DMS 273 treated with DMSO at 0.1 percent for 48 hours (cell line): Measurements from ENCODE around the gene SHC2.
"Not testable (repeated sequence)": the region's sequence is repeated elsewhere in the genome, so short reads cannot be mapped to it uniquely, and the experiment has no call there.

Experiments used
- DNase-seq: peaks from one replicate; lab custom pipeline; 2025; lab: John Stamatoyannopoulos, UW

Gene SHC2

DNA sequence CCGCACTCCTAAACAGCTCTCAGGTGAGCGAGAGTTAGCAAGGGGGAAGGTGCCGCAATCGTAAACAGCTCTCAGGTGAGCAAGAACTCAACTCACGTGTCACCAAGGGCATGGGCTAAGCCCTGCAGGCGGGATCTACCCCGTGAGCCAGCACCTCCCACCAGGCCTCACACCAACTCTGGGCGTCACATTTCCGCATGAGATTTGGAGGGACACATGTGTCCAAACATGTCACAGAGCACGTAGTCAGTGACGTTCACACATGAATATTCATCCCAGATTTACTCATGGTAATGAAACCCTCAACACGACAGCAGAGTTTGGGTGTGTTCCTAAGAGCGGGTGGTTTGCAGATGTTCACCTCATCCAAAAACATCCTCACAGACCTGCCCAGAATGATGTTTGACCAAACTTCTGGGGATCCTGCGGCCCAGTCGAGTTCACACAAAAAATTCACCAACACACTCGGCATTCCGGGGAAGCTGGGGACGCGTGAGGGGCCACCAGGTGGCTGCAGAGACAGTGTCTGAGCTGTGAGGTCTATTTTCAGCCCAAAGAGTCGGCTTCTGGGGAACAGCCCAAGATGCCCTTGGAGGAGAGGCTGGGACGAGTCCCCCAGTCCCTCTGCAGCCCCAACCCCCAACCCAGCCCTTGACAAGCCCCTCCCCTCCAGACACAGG lies 71.4 kb downstream of the SHC2 start:
- no peak for DNase-seq

DNA sequence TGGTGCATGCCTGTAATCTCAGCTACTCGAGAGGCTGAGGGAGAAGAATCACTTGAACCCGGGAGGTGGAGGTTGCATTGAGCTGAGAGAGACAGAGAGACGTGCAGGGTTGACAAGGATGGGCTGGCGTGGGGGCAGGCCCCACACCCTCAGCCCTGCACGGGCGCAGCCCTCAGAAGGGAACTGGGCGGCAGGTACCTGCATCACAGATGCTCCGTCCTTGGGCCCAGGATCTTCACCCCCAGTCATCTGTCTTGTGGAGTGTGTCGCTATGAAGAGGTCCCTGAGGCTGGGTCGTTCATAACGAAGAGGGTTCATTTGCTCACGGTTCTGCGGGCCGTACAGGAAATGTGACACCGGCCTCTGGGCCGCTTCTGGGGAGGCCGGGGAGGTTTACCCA lies 72.1 kb downstream of the SHC2 start:
- no peak for DNase-seq

DNA sequence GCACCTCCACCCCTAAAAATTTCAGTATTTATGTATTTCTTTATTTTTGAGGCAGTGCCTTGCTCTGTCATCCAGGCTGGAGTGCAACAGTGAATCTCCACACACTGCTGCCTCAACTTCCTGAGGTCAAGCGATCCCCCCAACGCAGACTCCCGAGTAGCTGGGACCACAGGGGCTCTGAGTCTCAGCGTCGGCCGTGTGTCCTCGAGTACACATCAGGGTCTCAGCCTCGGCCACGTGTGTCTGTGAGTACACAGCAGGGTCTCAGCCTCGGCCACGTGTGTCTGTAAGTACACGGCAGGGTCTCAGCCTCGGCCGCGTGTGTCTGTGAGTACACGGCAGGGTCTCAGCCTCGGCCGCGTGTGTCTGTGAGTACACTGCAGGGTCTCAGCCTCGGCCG lies 73.1 kb downstream of the SHC2 start:
- DNase-seq, result no peak

DNA sequence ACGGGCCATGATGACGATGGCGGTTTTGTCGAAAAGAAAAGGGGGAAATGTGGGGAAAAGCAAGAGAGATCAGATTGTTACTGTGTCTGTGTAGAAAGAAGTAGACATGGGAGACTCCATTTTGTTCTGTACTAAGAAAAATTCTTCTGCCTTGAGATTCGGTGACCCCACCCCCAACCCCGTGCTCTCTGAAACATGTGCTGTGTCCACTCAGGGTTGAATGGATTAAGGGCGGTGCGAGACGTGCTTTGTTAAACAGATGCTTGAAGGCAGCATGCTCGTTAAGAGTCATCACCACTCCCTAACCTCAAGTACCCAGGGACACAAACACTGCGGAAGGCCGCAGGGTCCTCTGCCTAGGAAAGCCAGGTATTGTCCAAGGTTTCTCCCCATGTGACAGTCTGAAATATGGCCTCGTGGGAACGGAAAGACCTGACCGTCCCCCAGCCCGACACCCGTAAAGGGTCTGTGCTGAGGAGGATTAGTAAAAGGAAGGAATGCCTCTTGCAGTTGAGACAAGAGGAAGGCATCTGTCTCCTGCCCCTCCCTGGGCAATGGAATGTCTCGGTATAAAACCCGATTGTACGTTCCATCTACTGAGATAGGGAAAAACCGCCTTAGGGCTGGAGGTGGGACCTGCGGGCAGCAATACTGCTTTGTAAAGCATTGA lies 74.1 kb downstream of the SHC2 start:
- DNase-seq, result not testable (repeated sequence)

DNA sequence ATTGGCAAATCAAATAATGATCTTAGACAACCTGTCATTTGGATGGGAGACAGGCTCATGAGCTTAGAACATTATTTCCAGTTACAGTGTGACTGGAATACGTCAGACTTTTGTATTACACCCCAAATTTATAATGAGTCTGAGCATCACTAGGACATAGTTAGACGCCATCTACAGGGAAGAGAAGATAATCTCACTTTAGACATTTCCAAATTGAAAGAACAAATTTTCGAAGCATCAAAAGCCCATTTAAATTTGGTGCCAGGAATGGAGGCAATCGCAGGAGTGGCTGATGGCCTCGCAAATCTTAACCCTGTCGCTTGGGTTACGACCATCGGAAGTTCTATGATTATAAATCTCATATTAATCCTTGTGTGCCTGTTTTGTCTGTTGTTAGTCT lies 74.6 kb downstream of the SHC2 start:
- DNase-seq, result not testable (repeated sequence)

DNA sequence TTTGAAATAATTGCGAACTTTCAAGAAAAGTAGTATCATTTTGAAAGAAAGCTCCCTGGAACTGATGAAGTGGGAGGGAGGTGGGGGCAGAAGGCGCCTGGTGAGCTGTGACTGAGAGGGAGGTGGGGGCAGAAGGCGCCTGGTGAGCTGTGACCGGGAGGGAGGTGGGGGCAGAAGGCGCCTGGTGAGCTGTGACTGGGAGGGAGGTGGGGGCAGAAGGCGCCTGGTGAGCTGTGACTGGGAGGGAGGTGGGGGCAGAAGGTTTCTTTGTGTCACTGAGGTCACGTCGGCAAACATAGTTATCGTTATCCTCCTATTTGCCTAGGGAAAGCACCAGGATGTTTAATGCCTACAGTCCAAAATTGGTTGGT lies 76.0 kb downstream of the SHC2 start:
- DNase-seq, result no peak

DNA sequence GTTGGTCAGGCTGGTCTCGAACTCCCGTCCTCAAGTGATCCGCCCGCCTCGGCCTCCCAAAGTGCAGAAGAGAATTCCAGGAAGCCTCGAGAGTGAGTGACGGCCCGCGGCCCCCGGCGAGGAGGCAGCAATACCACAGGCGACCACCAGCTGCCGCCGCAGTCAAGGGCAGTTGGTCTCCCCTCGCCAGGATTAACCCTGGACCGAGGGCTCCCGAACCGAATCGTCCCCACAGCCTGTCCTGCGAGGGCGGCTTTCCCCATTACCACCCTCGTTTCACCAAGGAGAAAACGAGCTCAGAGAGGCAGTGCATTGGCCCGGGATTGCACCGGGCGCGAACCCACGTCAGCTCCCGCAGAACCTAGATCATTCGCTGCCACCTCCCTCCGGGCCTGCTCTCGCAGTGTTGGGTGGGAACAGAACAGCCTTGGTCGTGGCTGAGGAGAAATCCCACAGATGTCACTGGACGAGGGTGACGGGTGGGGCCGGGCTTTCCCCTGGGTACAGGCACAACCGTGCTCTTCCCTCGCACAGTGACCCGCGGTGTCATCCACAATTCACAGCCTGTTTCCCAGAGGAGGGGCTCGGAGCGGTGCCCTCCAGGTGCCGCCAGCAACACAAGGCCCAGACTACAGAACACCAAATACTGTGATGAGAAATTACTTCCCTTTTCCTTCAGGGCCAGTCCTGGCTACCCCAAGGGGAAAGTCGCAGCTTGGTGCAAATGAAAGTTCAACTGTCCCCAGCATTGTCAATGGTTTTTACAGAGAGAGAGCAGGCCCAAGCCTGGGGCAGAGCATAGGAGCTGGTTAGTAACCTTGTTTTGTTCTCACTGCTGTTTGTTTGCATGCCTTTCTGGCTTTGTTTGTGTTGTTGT lies 76.7 kb downstream of the SHC2 start:
- no peak for DNase-seq

DNA sequence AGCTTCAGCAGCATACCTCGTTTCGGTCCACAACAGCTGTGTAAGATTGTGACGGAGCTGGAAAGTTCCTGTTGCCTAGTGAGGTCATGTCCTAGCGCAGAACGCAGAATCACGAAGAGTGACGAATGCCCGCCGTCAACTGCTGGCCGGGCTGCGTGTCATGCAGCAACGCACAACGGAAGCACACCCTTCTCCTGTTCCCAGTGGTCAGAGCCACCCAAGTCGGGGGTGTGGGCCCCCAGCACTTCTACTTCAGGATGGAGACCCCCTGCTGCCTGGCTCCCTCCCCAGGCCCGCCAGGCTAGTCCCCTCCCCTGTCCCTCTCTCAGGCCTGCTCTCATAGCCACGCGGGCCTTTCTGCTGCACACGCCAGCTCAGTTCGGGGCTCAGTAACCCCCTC lies 77.8 kb downstream of the SHC2 start:
- no peak for DNase-seq

DNA sequence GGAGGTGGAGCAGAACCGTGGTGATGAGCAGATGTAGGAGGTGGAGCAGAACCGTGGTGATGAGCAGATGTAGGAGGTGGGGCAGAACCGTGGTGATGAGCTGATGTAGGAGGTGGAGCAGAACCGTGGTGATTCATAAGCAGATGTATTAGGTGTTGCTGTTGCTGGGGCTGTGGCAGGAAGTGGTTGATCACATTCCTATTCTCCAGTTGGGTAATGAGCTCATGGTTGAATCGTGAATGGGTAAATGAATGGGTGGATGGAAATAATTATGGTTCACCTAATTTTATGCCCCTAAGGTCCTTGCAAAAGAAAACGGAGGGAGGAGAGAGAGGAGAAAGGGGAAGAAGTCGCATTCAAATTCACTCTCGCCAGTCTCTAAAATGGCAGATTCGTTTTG lies 78.3 kb downstream of the SHC2 start:
- peak; percentile 77 for DNase-seq

DNA sequence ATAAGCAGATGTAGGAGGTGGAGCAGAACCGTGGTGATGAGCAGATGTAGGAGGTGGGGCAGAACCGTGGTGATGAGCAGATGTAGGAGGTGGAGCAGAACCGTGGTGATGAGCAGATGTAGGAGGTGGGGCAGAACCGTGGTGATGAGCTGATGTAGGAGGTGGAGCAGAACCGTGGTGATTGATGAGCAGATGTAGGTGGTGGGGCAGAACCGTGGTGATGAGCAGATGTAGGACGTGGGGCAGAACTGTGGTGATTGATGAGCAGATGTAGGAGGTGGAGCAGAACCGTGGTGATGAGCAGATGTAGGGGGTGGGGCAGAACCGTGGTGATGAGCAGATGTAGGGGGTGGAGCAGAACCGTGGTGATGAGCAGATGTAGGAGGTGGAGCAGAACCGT lies 78.9 kb downstream of the SHC2 start:
- DNase-seq, result peak; percentile 49

DNA sequence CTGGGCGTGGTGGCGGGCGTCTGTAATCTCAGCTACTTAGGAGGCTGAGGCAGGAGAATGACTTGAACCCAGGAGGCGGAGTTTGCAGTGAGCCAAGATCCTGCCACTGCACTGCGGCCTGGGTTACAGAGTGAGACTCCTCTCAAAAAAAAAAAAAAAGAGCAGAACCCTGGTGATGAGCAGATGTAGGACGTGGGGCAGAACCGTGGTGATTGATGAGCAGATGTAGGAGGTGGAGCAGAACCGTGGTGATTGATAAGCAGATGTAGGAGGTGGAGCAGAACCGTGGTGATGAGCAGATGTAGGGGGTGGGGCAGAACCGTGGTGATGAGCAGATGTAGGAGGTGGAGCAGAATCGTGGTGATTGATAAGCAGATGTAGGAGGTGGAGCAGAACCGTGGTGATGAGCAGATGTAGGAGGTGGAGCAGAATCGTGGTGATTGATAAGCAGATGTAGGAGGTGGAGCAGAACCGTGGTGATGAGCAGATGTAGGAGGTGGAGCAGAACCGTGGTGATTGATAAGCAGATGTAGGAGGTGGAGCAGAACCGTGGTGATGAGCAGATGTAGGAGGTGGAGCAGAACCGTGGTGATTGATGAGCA lies 80.1 kb downstream of the SHC2 start:
- not testable (repeated sequence) for DNase-seq

DNA sequence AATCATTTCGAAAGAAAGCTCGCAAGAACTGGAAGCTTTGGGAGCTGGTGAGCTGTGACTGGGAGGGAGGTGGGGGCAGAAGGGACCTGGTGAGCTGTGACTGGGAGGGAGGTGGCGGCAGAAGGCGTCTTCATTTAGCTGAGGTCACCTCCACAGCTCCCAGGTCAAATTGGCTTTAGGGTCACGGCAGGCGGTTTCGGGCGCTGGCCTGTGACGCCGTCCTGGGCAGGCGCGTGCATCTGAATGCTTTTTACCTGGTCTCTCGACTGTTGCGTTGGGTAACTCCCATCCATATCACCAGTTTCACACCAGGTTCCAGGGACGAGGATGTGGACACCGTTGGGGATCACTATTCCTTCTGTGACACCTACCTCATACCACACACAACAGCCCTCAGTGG lies 81.0 kb downstream of the SHC2 start:
- DNase-seq, result no peak

DNA sequence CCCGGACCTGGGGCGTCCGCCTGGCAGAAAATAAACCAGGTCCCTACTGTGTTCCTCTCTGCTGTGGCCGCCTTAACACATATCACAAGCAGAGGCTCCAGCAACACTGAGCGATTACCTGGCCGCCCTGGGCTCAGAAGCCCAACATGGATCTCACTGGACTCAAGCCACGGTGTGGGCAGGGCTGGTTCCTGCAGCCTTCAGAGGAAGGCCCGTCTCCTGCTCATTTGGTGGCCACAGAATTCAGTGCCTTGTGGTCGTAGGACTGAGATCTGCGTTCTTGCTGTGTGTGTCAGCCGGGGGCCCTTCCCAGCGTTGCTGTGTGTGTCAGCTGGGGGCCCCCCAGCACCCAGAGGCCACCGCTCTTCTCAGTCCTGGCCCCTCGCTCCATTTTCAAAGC lies 82.1 kb downstream of the SHC2 start:
- DNase-seq, result no peak

DNA sequence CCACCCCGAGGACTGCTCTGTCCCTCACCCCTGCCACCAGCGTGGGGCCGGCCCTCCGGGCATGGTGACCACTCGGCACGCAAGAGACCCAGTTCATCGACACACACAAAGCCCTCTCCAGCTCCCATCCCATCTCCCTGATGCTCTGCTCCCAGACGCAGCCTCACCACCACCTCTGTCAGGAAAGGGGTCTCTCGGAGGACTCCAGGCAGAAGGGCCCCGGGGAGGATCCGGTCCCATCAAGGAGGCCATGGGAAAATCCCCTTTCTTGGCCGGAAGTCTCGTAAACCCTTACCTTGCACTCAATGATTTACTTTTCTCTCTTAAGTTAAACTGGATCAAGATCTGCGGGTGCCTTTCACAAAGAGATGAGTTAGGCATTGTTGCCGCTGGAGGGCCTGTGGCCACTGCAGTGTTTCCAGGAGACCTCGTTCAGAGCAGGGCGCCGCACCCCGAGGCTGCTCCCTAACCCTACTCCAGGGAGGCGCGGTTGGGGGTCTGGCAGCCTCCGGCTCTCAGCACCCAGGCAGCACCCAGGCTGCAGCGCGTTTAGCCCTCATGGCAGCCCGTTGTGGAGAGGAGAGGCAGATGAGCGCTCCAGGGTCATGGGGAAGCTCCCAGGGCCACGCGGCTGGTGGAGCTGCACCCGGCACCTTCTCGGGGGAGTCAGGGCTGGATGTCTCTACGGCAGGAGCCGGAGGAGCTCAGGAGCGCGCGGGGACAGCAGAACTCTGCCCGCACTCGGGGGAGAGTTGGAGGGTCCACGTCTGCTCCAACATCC lies 82.8 kb downstream of the SHC2 start:
- no peak for DNase-seq

DNA sequence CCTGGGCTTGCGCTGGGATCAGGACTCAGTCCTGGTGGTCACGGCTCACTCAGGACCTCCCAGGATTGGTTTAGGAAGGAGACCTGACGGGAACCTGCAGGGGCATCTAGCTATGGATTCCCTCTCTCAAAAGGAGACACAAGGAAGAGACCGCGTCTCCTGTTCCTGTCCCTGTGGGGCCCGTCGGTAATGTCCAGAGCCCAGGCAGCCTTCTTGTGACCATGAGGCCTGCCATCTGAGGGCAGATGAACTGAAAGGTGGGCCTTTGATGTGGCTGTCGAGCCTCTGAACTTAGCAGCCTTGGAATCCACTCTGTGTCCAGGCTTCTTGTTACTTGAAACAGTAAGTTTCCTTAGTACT lies 84.7 kb downstream of the SHC2 start:
- no peak for DNase-seq

DNA sequence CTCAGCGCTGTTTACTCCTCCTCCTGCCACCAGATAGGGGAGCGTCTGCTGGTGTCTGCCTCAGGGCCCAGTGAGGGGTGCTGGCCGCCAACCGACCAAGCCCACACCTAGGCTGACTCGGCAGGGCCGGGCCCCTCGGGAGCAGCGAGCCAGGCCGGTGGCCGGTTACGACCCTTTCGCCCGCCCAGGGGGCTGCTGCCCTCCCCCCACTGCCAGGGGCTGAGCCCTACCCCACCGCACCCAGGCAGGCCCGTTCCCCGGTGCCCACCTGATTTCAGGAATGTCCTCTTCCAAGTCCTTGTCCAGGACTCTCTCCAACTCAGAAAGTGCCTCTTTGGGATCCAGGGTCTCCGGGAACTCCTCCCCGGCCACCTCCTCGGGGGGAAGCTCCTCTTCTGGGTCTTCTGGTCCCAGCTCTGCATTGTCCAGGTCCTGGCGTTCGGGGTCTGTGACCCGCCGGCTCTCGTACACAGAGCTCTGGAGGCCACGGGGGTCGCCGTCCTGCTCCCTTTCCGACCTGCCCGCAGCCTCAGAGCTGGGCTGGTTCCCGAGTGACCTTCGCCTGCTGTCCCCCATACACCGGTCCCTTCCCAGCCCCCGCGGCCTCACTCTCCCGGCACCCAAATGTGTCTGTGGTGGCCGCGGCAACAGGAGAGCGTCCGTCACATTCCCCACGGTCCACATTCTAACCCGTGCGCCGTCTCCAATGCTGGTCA lies 85.3 kb downstream of the SHC2 start:
- no peak for DNase-seq

DNA sequence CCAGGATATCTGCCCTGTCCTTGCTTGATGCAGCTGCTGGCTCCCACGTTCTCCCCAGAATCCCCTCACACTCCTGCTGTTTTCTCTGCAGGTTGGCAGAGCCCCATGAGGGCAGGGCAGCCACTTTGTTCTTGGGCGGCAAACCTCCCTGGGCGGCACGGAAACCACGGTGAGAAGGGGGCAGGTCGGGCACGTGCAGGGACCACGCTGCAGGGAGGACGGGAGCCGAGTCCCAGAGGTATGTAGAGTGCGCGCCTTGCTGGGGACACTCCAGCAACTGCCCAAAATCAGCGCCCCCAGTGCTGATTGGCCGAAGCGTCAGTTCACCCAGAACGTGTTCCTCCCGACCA lies 86.0 kb downstream of the SHC2 start:
- no peak for DNase-seq

DNA sequence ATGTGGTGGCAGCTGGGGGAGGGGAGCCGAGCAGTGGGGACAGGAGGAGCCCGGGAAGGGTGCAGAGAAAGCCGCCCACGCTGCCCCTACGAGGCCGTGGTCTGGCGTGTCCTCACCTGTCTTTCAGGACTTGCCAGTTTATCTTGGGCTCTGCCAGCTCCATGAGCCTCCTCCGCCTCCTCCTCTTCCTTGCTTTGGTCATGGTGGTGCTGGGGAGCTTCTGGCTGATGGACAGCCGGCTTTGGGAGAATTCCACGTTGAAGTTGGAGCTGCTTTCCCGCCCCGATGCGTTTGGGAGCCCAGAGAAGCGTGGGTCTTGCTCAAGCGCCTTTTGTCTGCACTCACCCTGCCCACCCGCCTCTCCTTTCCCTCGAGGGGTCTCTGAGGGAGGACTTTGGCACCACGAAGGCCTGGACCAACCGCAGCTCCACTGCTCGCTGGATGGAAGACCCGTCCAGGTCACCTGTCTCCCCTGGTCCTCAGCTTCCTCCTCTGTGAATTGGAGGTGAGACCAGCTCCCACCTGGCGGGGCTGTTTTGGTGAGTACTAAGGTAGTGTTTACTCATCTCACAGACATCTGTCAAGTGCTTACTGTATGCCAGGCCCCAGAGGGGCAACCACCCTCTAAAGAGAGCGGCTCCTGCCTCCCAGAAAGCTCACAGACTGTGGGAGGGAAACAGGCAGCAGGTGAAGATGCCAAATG lies 86.5 kb downstream of the SHC2 start:
- DNase-seq, result peak; percentile 25

DNA sequence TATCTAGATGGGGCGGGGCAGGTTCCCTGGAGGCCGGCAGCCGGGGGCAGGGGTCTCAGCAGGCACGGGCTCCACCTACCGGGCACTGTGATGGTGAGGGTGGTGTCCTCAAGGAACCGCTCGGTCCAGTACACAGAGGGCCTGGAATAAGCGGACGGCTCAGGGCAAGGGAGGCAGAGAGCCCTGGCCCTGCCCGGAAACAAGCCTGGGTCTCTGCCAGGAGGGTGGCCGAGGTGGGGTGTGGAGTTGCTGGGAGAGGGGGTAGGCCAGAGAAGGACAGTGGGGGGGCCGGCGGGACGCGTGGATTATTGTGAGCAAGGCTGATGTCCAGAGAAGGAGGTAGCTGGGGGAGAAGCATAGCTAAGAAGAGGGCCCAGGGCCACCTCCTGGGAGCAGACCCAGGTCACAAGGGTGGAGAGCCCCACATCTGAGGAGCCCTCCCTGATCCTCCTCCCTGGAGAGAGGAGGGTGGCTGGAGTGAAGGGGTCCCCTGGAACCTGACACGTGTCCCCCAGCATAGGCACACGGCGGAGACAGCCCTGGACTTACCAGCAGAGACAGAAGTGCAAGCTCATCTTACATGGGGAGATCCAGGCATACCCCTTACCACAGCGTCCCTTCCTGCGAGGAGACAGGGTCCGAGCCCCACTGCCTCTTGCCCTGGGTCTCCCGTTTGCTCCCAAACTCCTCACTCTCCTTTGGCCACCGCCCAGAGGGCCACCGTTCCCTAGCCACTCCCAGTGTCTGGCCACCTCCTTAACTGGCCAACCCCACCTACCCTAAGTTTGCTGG lies 87.2 kb downstream of the SHC2 start:
- DNase-seq, result no peak

DNA sequence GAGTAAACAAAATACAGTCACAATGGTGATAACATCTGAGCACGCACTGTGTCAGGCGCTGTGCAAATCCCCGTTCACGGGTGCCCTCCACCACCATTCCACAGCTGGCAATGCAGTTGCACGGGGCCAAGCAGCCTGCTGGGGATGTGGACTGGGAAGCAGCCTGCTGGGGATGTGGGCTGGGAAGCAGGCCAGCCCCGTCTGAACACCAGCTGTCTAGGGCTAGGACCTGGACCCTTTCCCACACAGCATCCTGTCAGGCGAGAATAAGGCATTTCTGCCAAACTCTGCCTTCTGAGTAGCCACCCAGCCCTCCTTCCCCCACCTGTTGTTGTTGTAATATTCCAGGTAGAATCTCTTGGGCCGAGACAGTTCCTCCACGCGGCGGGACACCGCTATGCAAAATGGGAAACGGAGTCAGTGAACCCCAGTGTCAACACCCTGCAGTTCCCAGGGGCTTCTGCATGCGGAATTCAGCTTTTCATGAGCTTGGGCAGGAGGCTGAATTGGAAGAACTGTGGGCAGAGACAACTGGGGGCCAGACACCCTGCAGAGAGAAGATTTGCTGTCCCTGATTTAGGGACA lies 88.4 kb downstream of the SHC2 start:
- peak; percentile 77 for DNase-seq
